IPS DF 4.7 (cell line): ENCODE data around the gene TVP23C.
"Not testable (repeated sequence)": the region's sequence is repeated elsewhere in the genome, so short reads cannot be mapped to it uniquely, and the experiment has no call there.

ENCODE experiments used
- DNase-seq: peaks from one replicate; pipeline ENCODE4 v3.0.0-alpha.2; 2013; ENCODE audit warnings: low spot score; ENCODE audit errors: extremely low read depth

Gene TVP23C

DNA sequence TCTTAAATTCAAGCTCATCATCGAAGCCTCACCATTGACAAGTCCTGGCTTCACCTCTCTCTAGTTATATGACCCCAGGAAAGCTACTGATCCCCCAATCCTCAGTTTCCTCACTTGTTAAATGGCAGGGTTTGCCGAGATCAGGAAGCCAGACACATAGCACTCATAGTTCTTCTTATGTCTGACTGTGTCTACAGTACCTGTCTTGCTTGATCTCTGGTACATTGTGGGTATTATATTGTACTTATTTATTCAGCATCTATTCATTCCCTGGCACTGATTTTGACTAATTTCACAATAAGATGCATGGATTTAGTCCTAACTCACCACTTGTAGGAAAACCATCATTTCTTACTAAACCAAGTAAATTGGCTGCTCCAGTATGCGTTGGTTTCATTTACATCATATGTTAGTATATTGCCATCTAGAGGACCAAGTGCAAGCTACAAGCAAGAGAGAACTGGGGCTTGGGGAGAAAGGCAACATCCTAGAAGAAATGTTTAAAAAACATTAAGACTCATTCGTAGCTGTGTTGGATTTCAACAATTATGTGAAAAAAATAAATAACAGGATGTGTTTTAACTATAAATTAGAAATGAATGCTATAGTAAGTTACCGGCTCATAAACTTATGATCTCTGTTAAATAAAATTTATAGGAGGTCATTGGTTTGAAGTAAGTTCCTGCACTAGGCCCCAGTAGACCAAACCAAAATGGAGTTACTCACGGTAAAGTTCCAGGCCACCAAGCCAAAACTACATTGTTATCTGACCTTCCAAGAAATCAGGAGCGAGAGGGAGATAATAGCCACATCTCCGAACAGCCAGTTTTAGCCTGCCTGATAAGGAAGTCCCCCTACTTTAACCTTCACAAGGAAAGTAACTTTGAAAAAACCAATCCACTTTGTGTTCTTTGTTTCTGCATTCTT is 36.7 kb downstream of the TVP23C start:
- not testable (repeated sequence) for DNase-seq

DNA sequence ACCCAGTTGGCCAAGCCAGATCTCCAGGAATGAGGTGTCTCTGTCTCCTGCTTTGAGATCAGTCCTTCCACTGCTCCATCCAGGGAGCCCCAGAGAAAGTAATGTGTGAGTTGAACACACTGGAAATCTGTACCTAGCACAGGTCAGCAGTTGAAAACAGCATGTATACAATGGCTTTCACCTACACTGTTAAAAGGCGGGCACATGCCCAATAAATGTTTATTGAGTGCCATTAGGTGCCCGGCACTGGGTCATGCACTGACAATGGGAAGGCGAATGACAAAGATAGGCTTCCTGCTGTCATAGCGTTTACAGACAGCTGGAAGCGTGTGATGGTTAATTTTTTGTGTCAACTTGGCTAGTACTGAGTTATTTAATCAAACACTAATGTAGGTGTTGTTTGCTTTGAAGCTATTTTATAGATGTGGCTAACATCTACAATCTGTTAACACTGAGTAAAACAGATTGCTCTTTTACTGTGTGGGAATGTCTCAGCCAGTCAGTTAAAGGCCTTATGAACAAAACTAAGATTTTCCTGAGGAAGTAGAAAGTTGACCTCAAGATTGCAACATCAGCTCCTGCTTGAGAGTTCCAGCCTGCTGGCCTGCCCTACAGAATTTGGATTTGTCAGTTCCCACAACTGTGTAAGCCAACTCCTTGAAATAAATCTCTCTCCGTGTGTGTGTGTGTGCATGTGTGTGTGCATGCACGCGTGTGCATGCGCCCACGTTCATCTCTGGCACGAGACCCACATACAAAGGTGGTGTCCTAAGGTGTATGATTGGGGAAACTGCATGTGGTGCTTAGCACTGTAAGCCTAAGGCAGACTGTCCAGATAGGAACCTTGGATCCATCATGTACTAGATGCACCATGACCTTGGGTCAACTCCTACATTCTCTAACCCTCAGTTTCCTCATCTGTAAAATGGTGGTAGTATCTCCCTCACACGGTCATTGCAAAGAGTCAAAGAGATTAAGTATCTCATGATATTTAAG is 38.0 kb downstream of the TVP23C start:
- not testable (repeated sequence) for DNase-seq

DNA sequence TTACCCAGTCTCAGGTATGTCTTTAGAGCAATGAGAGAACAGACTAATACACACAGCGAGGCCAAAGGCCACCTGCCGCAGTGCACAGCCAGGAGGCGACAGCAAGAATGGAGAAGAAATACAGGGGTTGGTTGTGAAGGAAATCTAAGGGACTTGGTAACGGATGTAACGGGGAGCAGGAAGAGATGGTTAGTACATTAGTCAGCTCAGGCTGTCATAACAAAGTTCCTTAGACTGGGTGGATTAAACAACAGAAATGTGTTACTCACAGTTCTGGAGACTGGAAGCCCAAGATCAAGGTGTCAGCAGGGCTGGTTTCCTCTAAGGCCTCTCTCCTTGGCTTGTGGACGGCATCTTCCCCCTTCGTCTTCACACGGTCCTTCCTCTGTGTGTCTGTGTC is 47.1 kb downstream of the TVP23C start:
- no peak for DNase-seq

DNA sequence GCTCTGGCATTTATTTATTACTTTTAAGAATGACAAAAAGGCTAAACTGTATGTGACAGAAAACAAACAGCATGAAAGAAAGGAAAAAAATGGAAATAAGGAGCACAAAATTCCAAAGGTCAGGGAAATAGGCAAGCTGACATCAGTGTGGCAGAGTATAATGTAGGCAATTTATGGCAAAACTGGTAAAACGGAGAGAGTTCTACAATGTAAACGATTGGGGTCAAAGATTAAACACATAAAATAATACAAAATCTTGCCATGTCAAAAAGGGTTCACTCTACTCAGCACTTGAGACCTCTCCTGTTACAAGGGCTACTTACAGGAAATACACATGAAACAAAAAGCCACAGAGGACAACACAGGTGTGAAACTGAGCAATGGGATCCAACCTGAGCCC is 48.8 kb downstream of the TVP23C start:
- no peak for DNase-seq

DNA sequence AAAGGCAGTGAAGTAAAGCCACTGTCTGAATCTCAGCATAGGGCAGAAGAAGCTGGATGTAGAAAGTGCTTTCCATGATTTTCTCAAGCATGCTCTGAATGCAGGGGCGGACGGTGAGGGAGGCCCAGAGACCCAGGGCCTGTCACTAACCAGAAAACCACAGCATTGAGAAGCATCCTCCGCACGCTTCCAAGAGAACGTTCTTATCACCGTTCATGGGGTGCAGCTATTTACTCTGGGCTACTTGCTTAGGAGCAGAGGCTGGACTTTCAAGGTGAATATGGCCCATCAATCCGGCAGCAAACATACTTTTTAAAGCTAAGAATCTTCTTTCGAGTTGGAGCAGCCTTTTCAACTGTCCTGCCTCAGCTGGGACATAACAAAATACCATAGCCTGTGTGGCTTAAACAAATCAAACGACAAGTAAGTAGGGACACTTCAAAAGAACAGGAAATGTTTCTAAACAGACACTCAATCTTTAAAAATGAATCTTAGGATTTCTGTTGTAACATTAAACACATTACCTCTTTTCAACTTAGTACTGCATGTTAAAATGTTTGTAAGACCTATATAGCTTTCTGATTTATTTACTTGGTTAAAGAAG is 49.3 kb downstream of the TVP23C start:
- DNase-seq, result no peak

DNA sequence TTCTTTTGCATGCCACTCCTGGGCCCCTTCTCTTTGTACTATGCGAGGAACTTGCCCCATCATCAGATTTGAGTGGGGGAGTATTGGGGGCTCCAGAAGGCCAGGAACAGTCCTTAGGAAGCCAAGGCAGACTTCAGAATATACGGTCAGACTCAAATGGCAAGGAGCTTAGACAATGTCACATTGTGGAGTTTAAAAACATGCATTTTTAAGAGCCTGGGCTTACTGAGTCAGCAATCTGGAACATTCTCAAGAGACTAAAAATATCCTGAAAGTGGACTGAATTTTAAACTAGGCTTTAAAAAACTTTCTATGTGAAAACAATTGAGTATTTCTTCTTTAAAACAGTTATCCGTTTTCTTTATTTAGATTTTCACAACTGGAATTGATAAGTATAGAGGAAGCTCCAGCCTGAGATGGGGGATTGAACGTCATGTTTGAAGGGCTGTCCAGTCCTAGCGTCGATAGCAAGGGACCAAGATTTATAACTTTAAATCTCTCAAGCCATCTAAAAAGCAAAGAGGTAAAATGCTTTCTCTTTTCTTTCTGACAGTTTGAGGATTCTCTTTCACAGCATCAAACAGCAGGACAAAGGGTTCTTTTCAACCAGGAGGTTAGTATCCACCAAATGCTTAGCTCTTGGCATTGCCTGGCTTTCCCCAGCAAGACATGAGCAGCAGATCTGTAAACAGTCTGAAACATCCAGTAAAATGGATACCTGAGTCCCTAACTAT is 50.1 kb downstream of the TVP23C start:
- no peak for DNase-seq

DNA sequence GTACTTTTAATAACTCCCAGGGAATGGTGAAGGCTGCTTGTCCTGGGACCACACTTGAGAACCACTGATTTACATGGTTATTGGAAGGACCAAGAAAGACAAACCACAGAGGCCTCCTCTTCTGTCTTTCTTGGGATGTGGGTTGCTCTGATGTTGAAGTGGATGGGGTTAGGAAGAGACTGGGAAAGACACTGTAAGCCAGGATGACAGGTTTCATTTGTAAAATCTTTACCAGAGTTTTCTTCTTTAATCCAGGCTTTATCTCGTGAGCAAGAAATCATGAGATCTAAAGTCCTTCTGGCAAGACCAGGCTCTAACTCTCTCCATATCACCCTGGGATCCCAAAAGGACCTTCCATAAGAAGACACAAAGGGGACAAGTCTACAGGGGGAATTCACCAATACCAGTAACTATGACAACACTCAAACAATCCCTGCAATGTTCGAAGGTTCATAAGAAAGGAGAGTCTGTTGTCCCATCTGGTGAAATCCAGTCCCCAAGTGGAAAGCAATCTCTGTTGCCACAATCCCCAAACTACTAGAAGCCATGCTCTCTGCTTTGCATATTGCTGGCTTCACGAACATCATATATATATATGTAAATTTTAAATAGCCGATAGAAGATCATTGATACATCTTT is 51.1 kb downstream of the TVP23C start:
- no peak for DNase-seq

DNA sequence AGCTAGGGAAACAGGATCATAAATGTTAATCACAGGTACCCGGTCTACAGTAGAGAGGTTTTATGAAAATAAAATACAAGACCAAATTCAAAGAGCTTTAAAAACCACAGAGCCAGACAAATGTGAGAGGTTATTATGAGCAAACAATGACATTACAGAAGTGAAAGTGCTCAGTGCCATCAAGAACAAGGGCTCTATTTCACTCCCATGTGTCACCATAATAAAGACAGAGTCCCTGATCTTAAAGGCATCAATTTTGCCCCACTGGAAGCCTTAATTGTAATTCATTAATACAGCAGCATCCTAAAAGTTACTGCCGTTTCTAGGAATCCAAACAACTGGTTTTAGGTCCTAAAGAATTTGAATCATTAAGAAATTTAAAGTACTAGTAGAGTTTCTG is 52.1 kb downstream of the TVP23C start:
- DNase-seq, result no peak

DNA sequence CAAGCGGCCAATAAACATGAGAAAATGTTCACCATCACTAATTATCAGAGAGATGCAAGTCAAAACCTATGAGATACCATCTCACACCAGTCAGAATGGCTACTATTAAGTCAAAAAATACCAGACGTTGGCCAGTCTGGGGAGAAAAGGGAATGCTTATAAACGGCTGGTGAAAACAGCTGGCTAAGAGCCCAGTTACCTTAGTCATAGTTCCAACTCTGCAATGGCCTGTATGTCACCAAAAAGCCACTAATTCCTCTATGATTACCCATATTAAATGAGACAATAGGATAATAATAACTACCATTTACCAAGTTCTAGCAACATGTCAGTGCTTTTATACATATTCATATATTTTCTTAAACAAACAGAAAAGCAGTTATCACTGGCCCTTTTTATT is 52.9 kb downstream of the TVP23C start:
- DNase-seq, result no peak

DNA sequence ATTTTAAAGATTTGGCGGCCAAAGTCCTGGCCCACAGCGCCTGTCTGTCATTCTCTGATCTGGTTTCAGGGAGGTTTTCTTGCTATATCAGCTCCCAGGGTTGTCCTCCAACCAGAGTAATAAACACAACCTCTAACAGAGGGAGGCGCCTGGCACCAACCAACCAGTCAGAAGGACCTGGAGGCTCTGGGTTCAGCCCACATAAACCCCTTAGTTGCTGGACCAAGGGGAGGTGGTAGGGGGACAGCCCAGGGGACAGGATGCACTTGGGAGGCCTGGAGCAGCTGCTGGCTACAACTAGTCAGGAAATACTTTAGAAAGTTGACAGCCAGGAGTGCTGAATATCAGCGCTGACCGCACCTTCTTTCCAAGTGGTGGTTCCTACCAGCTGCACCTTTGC is 54.2 kb downstream of the TVP23C start:
- DNase-seq, result no peak

DNA sequence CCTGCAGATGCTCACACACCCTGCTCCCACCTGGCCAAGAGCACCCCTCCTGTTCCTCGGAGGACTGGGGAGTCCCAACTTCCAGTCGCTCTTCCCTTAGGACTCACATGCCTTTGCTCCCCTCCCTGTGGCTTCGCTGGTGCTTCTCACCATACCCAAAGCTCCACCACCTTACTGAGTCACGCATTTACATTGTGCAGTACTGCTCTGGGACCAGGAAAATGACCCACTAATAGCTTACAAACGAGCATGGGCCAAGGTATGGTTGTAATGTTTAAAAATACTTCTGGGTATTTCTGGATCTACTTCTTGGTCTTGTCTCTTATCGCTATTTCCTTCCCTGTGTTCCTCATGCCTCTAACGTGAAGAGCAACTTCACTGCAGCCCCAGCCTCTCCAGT is 54.8 kb downstream of the TVP23C start:
- DNase-seq, result no peak

DNA sequence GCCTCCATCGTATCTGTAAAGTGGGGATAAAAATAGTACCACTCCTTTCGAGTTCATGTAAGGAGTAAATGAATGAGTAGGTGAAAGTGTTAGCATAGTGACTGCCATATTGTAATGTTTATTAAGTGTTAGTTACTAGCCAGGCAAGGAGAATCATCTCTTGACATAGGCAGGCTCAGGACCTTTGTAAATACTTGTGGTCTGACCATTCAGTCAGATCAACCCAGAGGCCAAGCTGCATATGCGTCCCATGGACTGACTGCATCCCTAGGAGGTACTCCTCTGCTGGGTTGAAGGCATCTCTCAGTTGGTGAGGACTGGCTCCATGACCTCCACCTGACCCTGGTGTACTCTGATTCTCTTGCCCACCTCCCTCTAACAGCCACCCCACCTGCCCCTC is 55.4 kb downstream of the TVP23C start:
- DNase-seq, result no peak

DNA sequence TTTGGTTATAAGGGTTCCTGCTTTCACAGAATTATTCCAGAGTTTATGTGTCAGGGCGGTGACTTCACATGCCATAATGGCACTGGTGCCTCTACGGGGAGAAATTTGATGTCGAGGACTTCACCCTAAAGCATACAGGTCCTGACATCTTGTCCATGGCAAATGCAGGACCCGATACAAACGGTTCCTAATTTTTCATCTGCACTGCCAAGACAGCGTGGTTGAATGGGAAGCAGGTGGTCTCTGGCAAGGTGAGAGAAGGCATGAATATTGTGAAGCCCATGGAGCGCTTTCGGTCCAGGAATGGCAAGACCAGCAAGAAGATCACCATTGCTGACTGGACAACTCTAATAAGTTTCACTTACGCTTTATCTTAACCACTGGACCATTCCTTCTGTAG is 56.3 kb downstream of the TVP23C start:
- DNase-seq, result no peak

DNA sequence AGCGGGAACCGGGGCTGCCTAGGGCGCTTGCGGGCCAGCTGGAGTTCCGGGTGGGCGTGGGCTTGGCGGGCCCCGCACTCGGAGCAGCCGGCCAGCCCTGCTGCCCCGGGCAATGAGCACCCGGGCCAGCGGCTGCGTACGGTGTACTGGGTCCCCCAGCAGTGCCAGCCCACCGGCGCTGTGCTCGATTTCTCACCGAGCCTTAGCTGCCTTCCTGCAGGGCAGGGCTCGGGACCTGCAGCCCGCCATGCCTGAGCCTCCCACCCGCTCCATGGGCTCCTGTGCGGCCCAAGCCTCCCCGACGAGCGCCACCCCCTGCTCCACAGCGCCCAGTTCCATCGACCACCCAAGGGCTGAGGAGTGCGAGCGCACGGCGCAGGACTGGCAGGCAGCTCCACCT is 57.6 kb downstream of the TVP23C start:
- DNase-seq, result not testable (repeated sequence)

DNA sequence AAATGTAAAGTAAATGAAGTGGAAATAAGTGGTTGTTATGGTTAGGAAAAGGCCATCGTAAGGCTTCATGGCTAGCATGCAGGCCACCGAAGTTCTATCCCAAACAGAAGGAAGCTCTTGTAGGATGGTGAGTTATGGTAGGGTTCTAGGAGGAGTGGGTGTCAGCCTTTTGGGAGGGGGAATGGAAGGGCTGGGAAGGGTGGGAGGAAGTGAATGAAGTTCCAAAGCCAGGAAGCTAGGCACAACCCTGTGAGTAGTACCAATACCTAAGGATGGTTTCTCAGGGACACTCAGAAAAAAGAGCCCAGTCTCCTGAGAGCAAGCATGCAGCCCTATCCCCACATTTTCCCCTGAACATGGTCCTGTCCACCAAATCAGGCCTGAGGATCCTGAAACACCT is 59.6 kb downstream of the TVP23C start:
- DNase-seq, result no peak

DNA sequence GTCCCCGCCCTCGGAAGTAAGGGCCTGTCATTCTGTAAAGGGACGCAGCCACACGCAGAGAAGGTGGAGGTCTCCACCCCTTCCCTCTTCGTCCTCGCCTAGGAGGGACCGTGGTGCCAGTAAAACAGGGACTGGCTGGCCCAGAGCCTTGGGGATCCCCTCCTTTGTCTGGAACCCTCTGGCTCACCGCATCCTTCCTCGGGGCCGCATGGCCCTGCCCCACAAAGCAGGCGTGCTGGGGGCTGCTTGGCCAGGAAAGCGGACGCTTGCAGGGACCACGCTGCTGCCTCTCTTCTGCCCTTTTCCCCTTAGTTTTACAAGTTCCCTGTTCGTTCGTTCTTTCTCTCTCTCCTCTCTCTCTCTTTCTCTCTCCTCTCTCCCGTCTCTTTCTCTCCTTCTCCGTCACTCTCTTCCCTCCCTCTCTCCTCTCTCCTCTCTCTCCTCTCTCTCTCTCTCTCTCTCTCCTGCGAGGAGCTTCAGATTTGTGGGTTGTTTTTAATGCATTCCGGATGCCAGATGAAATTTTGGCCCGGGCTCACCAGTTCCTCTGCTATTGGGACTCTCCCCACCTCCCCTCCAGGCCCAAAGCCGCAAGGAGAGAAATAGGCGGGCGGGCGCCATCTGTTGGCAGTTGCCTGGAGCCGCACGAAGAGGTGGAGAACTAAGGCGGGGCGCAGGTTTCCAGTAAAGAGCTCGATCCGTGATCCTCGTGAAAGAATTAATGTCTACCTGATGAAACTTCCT is 60.7 kb downstream of the TVP23C start:
- no peak for DNase-seq

DNA sequence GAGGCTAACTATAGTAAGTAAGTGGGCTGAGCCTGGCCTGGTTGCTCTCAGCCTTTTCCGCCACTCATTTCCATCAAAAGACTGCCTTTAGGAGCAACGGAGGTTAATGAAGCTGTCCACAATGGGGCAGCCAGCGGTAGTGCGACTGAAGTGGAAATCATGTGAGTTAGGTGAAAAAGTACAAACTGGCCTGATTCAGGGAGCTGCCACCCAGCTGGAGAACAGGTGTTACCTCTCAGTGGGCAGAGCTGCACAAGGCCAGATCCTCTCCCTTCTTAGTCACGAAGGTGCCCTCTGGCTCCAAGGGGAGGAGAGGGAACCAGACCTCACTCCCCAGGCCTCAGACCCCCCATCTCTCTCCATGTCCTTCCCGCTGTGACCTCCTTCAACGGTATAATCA is 61.5 kb downstream of the TVP23C start:
- DNase-seq, result no peak

DNA sequence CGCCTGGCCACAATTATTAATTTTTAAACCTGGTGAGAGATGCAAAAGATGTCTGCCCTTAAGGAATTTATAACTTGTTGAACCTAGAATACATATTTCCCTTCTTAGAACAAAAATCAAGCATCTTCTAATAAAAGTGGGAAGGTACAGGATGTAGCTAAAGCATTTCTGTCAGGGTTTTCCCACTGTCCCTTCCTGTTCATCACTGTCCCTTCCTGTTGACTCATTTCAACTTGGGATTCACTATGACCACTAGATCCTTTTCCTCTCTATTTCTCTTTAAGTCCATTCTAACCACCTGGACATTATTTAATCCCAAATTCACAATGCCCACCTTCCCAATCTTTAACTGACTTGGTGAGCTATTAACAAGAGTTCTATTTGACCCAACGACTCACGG is 62.0 kb downstream of the TVP23C start:
- no peak for DNase-seq

DNA sequence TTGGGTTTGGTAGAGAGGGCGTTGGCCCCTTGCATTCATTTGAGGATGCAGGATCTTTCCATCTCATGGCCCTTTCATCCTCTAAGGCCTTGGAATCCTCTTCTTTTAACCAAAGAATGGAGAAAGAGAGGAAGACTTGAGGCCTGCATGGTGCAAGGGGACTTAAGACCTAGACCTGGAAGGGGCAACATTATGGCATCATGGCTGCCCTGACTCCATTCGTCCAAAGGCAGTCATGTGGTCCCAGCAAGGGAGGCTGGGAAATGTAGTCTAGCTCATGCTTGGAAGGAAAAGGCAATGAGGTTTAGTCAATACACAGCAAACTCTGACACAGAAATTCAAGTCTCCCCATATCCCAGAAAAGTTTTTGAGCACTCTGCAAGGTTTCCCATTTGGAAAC is 65.2 kb downstream of the TVP23C start:
- DNase-seq, result no peak
